Dermis blood vessel endothelial cell (primary cell): Measurements from ENCODE around the gene ACOT7. TPM values are rescaled to one million over a fixed set of nuclear protein-coding genes. Genes with fewer than 3 reads are reported as not detected.
"Not testable (repeated sequence)": the region's sequence is repeated elsewhere in the genome, so short reads cannot be mapped to it uniquely, and the experiment has no call there.

Experiments
- DNase-seq: peaks from one replicate; pipeline ENCODE4 v3.0.0; 2010
- total RNA-seq: library from RNA; depleted of rRNA; stranded (reverse); fragments of >200 nt; gene quantifications from 2 replicates; pipeline ENCODE4 v1.2.3, GENCODE V29; 2014

The ACOT7 gene
- total RNA-seq, 1 donor from 2014 or later = 17.5 TPM

DNA sequence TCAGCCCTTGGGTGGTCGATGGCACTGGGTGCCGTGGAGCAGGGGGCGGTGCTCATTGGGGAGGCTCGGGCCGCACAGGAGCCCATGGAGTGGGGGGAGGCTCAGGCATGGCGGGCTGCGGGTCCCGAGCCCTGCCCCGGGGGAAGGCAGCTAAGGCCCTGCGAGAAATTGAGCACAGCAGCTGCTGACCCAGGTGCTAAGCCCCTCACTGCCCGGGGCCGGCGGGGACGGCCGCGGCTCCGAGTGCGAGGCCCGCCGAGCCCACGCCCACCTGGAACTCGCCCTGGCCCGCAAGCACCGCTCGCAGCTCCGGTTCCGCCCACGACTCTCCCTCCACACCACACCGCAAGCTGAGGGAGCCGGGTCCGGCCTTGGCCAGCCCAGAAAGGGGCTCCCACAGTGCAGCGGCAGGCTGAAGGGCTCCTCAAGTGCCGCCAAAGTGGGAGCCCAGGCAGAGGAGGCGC is 2.2 kb upstream of the ACOT7 start:
- not testable (repeated sequence) for DNase-seq

DNA sequence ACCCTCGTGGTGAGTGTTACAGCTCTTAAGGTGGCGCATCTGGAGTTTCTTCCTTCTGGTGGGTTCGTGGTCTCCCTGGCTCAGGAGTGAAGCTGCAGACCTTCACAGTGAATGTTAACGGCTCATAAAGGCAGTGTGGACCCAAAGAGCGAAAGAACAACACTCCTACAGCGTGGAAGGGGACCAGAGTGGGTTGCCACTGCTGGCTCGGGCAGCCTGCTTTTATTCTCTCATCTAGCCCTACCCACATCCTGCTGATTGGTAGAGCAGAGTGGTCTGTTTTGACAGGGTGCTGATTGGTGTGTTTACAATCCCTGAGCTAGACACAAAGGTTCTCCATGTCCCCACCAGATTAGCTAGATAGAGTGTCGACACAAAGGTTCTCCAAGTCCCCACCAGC is 1.6 kb upstream of the ACOT7 start:
- DNase-seq = not testable (repeated sequence)

DNA sequence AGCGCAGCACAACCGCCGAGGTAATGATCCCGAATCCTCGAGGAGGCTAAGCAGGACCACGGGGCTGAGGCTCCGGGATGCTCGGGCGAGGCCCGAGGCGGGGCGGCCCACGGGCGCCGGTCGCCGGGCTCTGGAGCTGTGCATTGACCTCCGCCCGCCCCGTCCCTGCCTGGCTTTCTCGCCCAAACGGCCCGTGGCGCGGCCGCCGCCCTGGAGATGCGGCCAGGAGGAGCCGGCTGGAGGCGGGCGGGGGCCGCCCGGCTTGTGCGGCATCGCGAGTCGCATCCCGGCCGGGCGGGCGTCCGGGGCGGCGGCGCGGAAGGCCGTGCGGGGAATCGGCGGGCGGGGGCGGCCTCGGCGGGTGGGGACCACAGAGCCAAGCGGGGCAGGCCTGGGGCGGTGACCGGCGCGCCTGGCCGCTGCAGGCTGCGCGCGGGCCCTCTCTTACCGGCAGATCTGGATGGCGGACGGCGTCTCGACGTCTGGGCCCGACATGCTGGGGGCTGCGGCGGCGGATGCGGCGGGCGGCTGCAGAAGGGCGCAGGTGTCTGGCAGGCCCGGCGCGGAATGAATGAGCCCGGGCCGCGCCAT is 663 bp downstream of the ACOT7 start:
- no peak for DNase-seq

DNA sequence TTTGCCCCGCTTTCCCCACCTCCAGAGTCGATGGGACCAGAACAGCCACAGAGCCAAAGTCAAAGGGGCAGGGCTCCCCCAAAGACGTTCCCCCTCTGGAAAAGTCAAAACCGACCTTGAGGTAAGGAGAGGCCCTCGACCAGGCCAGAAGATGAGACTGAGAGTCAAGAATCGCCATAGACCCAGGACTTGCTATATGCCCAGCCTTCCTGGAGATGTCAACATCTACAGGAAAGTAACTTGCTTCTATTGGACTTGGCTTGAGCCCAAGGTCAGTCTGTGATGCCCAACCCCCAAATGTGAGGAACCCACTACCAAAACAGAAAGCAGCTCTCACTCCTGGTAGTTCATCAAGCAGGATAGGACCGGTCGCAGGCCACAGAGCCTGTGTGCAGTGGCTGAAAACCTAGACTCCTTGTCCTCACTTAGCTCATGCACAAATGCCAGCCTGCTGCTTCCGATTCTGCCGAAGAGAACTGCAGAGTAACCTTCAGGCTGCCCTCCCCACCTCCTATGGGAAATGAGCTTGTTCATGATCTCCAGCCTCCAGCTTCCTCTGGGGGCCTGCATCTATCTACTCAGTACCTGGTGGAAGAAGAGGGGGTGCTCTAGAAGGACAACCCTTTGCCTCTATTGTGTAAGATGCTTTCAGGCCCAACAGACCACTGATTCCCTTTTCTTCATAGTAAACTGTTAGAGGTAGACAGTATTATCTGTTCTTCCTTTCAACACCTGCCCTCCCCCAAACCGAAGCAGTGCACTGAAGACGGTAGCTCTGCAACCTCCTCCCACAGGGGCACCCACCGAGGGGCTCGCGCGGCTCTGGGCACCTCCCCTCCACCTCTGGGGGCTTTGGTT is 1.4 kb downstream of the ACOT7 start:
- peak; percentile 41 for DNase-seq

DNA sequence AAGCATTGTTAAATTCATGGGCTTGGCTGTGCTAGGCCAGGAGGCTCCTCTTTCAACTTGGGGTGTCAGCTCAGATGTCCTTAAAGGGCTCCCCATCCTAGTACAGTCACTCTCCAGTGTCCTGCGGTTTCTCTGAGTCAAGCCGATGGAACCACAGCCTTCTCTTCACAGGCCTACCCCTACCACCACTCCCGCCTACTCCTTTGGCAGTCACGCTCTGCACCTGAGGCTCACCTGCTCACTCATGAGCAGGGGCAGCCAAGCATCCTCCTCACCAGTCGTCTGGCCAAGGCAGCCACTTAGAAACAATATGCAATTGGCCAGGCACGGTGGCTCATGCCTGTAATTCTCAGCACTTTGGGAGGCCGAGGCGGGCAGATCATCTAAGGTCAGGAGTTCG is 3.6 kb downstream of the ACOT7 start:
- DNase-seq = no peak

DNA sequence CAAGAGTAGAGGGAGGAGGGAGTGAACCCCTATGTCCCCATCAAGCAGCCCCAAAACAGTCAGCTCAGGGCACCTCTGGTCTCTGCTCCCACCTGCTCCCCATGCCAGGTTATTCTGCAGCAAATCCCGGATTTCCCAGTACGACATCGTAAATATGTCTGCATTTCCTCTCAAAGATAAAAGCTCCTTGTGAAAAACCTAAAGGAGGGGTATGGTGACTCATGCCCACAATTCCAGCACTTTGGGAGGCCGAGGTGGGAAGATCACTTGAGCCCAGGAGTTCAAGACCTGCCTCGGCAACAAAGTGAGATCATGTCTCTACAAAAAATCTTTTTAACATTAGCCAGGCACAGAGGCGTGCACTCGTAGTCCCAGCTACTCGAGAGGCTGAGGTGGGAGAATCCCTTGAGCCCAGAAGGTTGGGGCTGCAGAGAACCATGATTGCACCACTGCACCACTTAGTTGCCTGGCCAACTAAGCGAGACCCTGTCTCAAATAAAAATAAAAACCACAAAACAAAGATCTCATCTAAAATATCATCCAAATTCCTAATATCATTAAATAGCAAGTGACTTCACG is 7.1 kb downstream of the ACOT7 start:
- peak; percentile 29 for DNase-seq

DNA sequence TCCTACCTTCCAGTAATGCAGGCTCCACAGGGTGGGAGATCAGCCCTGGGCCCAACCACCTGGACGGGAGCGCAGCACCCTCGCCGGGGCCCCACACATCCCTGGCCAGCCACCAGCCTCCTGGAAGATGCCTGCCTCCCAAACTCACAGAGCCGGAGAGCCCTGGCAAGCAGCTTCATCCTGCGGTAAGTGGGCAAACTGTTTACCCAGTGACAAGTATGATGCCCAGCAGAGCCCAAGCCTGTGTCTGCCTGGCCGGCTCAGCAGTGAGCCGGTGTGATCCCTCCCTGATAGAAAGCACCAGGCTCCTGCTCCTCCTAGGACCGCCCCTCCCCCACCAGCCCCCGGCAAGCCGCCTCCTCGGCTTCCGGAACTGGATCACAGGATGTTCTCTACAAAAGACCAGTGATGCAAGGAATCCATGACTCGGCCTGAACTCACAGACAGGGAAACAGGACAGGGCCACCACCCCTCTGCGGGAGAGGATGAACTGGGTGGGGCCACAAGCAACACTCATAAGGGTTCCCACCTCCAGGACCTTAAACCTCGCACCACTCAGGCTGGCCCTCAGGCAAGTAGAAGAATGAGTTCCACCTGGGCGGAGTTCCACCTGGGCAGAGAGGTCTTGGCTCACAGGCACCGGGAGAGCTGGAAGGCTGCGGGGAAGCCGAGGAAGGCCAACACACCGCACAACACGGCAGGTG is 7.9 kb downstream of the ACOT7 start:
- DNase-seq = peak; percentile 83

DNA sequence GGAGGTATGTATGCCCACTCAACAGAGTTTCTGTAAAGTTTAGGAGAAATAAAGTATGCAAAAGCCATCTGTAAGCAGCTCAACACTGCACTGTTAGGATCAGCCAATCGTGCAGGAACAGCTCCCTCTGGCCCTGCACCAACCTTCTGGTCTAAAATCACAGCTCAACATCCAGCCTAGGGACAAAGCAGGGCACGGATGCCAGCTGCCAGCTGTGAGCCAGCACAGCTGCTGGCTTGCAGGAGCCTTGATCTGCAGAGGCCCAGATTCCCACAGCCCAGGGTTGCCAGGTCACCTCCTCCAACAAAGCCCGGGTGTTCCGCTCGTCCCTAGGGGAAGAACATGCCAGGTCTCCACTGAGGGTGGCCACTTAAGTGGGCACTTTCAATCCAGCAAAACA is 8.6 kb downstream of the ACOT7 start:
- DNase-seq = no peak

DNA sequence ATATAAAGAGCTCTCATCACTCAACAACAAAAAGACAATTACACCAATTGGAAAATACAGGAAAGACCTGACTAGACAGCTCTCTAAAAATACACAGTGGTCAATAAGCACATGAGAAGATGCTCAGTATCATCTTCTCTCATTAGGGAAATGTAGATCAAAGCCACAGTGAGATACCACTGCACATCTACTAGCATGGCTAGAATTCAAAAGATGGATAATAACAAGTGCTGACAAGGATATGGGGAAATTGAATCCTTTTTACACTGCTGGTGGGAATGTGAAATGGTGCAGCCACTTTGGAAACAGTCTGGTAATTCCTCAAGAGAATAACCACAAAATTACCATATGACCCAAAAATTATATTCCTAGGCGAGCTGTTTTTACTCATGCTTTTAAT is 9.4 kb downstream of the ACOT7 start:
- DNase-seq = no peak

DNA sequence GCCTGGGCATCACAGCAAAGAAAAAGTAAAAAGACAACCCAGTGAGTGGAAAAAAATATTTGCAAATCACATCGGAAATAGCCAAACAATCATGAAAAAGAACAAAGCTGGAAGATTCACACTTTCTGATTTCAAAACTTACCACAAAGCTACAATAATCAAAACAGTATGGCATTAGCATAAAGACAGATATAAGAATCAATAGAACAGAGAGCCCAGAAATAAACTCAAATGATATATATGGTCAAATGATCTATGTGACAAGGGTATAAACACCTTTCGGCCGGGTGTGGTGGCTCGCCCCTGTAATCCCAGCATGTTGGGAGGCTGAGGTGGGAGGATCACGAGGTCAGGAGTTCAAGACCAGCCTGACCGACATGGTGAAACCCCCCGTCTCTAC is 13.5 kb downstream of the ACOT7 start:
- no peak for DNase-seq

DNA sequence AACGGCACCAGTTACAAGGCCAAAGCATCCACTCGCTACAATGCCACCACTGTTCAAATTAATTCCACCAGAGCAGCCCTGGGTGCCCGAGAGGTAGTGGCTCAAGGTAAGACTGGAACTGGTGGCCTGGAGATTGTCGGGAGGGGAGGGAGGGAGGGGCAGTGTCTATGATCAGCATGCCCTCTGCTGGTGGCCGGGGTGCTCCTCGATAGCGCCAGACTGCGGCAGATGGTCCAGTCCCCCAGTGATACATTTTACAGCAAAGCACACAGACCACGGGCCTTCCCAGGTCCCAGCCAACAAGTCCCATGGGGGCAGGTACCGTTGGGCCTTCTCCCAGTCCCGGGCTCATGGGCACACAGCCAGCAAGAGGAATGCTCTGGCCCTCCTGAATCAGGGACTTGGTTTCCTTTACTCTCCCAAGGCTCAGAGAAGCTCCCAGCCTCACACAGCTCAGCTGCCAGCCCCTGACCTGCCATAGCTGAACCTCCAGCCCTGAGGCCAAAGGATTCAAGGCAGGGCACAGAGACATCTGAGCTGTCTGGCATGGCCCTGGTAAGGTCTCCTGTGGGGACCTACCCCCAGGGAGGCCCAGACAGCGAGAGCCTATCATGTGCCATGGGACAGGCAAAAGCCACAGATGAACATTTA is 15.3 kb downstream of the ACOT7 start:
- peak; percentile 29 for DNase-seq

DNA sequence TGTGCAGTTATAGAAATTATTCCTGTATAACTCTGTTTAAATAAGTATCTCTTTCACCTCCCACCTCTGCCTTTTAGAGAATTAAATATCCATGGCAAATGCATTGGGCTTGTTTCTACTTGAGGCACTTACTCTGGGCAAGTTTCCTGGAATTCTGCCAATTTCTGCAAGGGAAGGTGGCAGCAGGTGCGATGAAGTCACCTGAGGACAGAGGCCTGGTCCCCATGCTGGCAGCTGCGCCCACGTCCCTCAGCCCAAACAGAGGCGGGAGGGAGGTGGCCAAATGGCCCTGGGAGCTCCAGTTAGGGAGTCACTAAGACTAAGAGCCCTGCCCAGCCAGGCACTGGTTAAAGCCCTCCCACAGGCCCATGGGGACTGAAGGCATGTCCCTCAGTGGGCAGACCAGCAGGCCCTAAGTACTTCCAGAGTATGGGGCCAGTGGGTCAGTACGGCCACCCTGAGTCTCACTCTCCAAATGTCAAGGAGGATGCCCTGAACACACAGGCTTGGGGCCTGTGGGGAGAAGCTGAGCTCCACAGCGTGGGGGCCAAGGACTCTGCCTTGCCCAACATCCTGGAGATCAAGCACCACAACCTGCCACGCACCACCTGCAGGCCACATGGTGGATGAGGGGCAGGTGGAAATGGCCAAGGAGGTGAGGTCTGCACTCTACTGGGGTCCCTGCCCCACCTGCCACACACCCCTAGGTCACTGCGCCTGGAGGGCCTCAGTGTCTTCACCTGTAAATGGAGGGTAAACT is 19.4 kb downstream of the ACOT7 start:
- DNase-seq = no peak

DNA sequence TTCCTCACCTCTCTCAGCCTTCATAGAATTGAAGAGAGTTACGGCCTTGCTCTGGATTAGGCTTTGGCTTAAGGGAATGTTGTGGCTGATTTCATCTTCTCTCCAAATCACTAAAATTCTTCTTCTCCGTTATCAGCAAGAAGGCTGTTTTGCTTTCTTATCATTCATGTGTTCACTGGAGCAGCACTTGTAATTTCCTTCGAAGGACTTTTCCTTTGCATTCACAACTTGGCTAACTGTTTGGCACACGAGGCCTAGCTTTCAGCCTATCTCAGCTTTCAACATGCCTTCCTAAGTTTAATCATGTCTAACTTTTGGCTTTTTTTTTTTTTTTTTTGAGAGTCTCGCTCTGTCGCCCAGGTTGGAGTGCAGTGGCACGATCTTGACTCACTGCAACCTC is 21.3 kb downstream of the ACOT7 start:
- DNase-seq = not testable (repeated sequence)

DNA sequence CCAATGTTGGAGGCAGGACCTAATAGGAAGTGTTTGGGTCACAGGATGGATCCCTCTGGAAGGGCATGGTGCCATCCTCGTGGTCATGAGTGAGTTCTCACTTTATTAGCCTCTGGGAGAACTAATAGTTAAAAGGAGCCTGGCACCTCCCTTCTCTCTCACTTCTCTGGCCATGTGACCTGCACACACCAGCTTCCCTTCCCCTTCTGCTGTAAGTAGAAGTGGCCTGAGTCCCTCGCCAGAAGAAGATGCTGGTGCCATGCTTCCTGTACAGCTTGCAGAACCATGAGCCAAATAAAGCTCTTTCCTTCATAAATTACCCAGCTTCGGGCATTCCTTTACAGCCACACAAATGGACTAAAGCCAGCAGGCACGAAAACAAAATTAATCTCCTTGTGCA is 23.6 kb downstream of the ACOT7 start:
- DNase-seq = no peak

DNA sequence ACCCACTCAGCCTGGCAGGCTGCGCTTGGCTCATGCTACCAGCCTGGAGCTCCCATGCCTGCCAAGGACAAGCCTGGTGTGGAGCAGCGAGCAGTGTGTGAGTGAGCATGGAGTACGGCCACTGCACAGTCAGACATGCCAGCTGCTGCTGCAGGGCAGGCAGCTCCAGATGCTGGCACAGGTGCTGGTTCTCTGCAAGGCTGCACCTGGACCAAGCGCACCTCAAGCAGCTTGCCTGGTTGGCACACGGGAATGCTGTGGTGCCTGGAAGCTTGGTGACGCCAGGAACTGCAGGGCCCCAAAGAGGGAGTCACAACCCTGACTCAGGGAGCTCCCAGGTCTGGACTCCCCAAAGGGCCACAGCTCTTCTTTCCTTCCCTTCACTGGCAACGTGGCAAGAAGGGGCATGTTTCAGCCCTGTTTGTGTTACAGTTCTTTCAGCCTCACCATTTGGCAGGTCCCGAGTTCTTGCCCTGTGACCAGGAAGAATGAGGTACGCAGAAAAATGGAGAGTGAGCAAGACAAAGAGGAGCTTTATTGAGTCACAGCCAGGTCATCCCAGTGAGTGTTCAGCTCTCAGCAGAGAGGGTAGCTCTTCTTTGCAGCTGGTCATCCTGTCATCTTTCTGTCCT is 26.1 kb downstream of the ACOT7 start:
- no peak for DNase-seq

DNA sequence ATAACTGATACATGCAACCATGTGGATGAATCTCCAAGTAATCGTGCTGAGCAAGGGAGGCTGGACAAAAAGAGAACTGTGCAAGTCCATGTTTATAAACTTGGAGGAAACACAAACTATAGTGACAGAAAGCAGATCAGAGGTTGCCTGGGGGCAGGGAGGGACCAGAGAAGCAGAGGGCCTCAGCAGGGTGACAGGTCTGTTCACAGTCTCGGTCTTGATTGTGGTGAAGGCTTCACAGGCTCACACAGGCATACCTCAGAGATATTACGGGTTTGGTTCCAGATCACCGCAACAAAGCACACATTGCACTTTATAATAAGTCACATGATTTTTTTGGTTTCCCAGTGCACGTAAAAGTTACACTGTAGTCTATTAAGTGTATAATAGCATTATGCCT is 28.5 kb downstream of the ACOT7 start:
- no peak for DNase-seq

DNA sequence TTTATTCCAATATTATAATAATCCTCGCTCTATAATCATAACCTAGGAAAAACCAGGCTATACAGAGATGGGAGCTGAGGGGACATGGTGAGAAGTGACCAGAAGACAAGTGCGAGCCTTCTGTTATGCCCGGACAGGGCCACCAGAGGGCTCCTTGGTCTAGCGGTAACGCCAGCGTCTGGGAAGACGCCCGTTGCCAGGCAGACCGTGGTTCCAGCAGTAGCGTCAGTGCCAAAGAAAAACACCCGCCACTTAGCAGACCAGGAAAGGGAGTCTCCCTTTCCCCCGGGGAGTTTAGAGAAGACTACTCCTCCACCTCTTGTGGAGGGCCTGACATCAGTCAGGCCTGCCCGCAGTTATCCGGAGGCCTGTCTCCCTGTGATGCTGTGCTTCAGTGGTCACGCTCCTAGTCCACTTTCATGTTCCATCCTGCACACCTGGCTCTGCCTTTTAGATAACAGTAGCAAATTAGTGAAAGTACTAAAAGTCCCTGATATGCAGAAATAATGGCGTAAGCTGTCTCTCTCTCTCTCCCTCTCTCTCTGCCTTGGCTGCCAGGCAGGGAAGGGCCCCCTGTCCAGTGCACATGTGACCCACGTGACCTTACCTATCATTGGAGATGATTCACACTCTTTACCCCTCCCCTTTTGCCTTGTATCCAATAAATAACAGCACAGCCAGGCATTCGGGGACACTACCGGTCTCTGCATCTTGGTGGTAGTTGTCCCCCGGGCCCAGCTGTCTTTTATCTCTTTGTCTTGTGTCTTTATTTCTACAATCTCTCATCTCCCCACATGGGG is 30.3 kb downstream of the ACOT7 start:
- DNase-seq = peak; percentile 64

DNA sequence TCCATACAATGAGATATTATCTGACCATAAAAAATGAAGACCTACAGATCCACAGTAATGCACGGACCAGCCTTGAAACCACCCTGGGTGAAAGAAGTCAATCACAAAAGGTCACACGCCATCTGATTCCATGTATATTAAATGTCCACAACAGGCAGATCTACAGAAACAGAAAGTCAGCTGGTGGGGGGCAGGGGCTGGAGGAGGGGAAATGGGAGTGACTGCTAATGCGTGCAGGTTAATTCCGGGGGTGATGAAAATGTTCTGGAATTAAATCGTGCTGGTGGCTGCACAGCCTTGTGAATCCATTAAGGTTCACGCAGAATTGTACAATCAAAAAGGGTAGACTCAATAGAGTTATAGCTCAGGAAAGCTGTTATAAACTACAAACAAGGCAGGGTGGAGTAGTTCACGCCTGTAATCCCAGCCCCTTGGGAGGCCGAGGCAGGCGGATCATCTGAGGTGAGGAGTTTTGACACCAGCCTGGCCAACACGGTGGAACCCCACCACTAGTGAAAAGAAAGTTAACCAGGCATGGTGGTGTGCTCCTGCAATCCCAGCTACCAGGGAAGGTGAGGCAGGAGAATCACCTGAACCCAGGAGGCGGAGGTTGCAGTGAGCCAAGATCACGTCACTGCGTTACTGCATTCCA is 32.3 kb downstream of the ACOT7 start:
- no peak for DNase-seq

DNA sequence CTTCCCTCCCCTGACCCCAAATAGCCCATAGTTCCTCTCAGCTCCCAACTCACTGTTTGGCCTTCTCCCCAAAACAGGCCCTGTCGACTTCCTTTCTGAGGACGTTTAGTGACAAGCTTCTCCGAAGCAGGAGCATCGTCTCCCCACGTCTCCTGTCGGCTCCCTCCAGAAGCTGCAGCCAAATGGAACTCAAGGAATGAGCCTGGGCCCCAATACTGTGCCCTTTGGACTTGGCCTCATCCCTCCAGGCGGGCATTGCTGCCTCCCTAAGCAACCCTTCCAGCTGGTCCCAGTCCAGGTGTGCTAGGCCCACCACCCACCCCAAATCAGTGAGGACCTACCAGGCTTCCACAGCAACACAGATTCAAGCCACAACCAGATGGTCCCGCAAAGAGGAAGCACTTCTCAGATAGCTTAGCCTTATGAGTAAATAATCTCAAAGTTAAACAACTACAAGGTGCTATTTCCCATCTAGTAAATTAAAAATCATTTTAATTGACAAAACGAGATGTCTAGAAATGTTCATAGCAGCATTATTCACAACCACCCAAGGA is 33.0 kb downstream of the ACOT7 start:
- no peak for DNase-seq

DNA sequence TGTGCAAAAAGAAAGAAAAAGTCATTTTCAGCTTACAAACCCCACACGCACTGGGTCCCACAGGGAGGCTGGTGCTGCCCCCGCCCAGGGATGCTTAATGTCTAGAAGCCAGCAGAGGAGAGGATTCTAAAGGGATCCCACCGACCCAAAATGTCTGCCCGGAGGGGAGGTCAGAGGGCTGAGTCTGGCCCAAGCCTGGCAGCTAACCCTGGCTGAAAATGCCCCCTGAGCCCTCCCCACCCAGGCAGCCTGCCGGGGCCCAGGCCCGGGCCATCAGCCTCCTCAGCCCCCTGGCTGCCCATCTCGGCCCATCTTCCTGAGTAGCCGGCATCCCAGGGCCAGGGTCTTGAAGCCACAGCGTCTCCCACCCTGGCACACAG is 33.5 kb downstream of the ACOT7 start:
- DNase-seq = no peak
